K562 (cell line): ENCODE data around the gene CALML3. TPM values are rescaled to one million over a fixed set of nuclear protein-coding genes. Genes with fewer than 3 reads are reported as not detected.

Source experiments
- ATAC-seq: fragments of 200-7000 bp; cut with Tn5 transposase; 3 replicates; pipeline ENCODE4 v1.9.1; 2020; ENCODE audit warnings: moderate library complexity
- BruUV-seq: library from RNA; stranded (reverse); fragments of 400-500 nt; replicated peaks from 2 replicates; lab custom pipeline; 2021; lab: Mats Ljungman, UMichigan
- CTCF ChIA-PET: fragments of 300-600 bp; formaldehyde crosslinking; extraction: SDS; loops from one replicate; lab custom pipeline; 2021; ENCODE audit warnings: low intra/inter-chr PET ratio; lab: Yijun Ruan, JAX
- POLR2A ChIA-PET: fragments of 300-600, 350-650 bp; sonication (Branson Sonifier 250); formaldehyde crosslinking; extraction: SDS; loops from one replicate; lab custom pipeline; 2021; ENCODE audit warnings: antibody characterized with exemption, inconsistent platforms; lab: Yijun Ruan, JAX
- DNase-seq, 4 experiments: peaks; one replicate each; pipeline versions ENCODE4 v3.0.0 to v3.0.0-alpha.2; 2011 to 2018; ENCODE audit warnings: low spot score in 3 of 4, mixed read lengths in 3 of 4; ENCODE audit errors: extremely low read depth in 1 of 4
- FAIRE-seq: peaks from 2 replicates; lab custom pipeline; 2011; peaks lifted over from hg19 to GRCh38; lab: Jason Lieb, UNC
- H2AFZ ChIP-seq: 2 replicates; pipeline ENCODE4 v1.6.0; 2011; ENCODE audit warnings: low read depth, low read length, control low read depth, inconsistent platforms
- H3K27ac ChIP-seq: fragments of 200-600 bp; 3 replicates; pipeline ENCODE4 v1.8.0; 2011; ENCODE audit warnings: low read depth, mild to moderate bottlenecking, control low read depth, inconsistent platforms, low read length, moderate library complexity, mixed read lengths; ENCODE audit errors: extremely low read depth
- H3K27me3 ChIP-seq, 2 experiments: fragments of 300-600 bp in 1 of 2; 2 replicates in 1 of 2; 3 replicates in 1 of 2; pipeline versions ENCODE4 v1.6.0 to v1.8.0; 2011; ENCODE audit warnings: inconsistent platforms in 2 of 2, low read length in 2 of 2, mild to moderate bottlenecking in 1 of 2, mixed read lengths in 1 of 2, moderate library complexity in 1 of 2; ENCODE audit not compliant: control insufficient read depth in 2 of 2, insufficient read depth in 2 of 2
- H3K36me3 ChIP-seq: fragments of 300-600 bp; 3 replicates; pipeline ENCODE4 v1.8.0; 2011; ENCODE audit warnings: mild to moderate bottlenecking, low read length, inconsistent platforms; ENCODE audit not compliant: control insufficient read depth, insufficient read depth
- H3K4me1 ChIP-seq, 2 experiments: fragments of 200-600 bp in 1 of 2; replicated peaks in 1 of 2; 2 replicates in 1 of 2; 3 replicates in 1 of 2; pipeline versions ENCODE4 v1.5.1 to v1.8.0; 2011; ENCODE audit warnings: inconsistent platforms in 2 of 2, low read length in 2 of 2, mild to moderate bottlenecking in 1 of 2, mixed read lengths in 1 of 2, moderate library complexity in 1 of 2; ENCODE audit not compliant: control insufficient read depth in 2 of 2, insufficient read depth in 2 of 2
- H3K4me2 ChIP-seq: 2 replicates; pipeline ENCODE4 v1.6.1; 2011; ENCODE audit warnings: low read length, control low read depth, inconsistent platforms, mixed read lengths; ENCODE audit not compliant: insufficient read depth
- H3K4me3 ChIP-seq: fragments of 200-600 bp; sonication (generic), shearing (Covaris generic); 2 replicates; pipeline ENCODE4 v1.5.1; 2016; ENCODE audit warnings: control low read depth, inconsistent platforms
- H3K79me2 ChIP-seq: fragments of 200-600 bp; 3 replicates; pipeline ENCODE4 v1.8.0; 2011; ENCODE audit warnings: low read length, inconsistent platforms; ENCODE audit not compliant: control insufficient read depth, insufficient read depth
- H3K9ac ChIP-seq, 2 experiments: 2 replicates each; pipeline versions ENCODE4 v1.6.0 to v1.6.1; 2011; ENCODE audit warnings: low read depth in 2 of 2, low read length in 2 of 2, control low read depth in 1 of 2, inconsistent platforms in 1 of 2, mild to moderate bottlenecking in 1 of 2, mixed read lengths in 1 of 2; ENCODE audit not compliant: insufficient read depth in 1 of 2
- H3K9me1 ChIP-seq: one replicate; pipeline ENCODE4 v1.6.0; 2011; ENCODE audit warnings: inconsistent platforms, mild to moderate bottlenecking, low read length, moderate library complexity; ENCODE audit not compliant: control insufficient read depth, insufficient read depth
- H3K9me3 ChIP-seq: replicated peaks from 2 replicates; pipeline ENCODE4 v1.5.1; 2011; ENCODE audit warnings: low read depth, low read length, inconsistent platforms; ENCODE audit not compliant: control insufficient read depth, insufficient read depth
- H4K20me1 ChIP-seq: replicated peaks from 2 replicates; pipeline ENCODE4 v1.6.1; 2011; ENCODE audit warnings: low read length, inconsistent platforms, mixed read lengths; ENCODE audit not compliant: control insufficient read depth, insufficient read depth
- ARID1B ChIP-seq: fragments of 450-650 bp; IDR thresholded peaks from 2 replicates; pipeline ENCODE4 v1.6.1; 2016; ENCODE audit warnings: antibody characterized with exemption, mild to moderate bottlenecking, inconsistent platforms
- BCOR ChIP-seq: fragments of 450-650 bp; IDR thresholded peaks from 2 replicates; pipeline ENCODE4 v1.6.1; 2016
- EP300 ChIP-seq: IDR thresholded peaks from 2 replicates; pipeline ENCODE4 v1.6.1; 2012; ENCODE audit warnings: low read length, improper control_type of control experiment
- FOXJ2 ChIP-seq: fragments of 200-800 bp; sonication (Bioruptor generic); IDR thresholded peaks from 2 replicates; pipeline ENCODE4 v1.6.1; 2016; ENCODE audit warnings: missing genetic modification characterization, missing compliant biosample characterization
- GTF2A2 ChIP-seq: IDR thresholded peaks from 2 replicates; pipeline ENCODE4 v1.6.1; 2016; ENCODE audit warnings: mild to moderate bottlenecking, missing genetic modification characterization, missing compliant biosample characterization
- HMG20A ChIP-seq: fragments of 450-650 bp; formaldehyde crosslinking; conservative IDR thresholded peaks from 2 replicates; pipeline ENCODE4 v1.4.0; 2020; ENCODE audit warnings: mild to moderate bottlenecking, mixed read lengths
- LCOR ChIP-seq: sonication (generic); formaldehyde crosslinking; IDR thresholded peaks from 2 replicates; pipeline ENCODE4 v1.8.0; 2022; ENCODE audit warnings: mild to moderate bottlenecking, missing genetic modification reagents
- MAFG ChIP-seq: fragments of 450-650 bp; conservative IDR thresholded peaks from 2 replicates; pipeline ENCODE4 v1.6.1; 2016; ENCODE audit warnings: missing genetic modification characterization, missing compliant biosample characterization
- RREB1 ChIP-seq: fragments of 250-450 bp; sonication (Bioruptor Pico); IDR thresholded peaks from 2 replicates; pipeline ENCODE4 v1.4.0; 2020
- SMAD1 ChIP-seq: fragments of 150-350 bp; IDR thresholded peaks from 2 replicates; pipeline ENCODE4 v1.6.1; 2014; ENCODE audit warnings: low read length, low read depth; ENCODE audit not compliant: partially characterized antibody
- SP1 ChIP-seq: sonication (generic); formaldehyde crosslinking; IDR thresholded peaks from 2 replicates; pipeline ENCODE4 v1.8.1; 2022; ENCODE audit warnings: mild to moderate bottlenecking, missing genetic modification reagents
- ZNF175 ChIP-seq: fragments of 200-800 bp; sonication (Bioruptor generic); IDR thresholded peaks from 2 replicates; pipeline ENCODE4 v1.6.1; 2016; ENCODE audit warnings: low read depth, mild to moderate bottlenecking, missing genetic modification characterization, missing compliant biosample characterization
- ZNF41 ChIP-seq: fragments of 250-450 bp; sonication (Bioruptor Pico); conservative IDR thresholded peaks from 2 replicates; pipeline ENCODE4 v1.4.0; 2020; ENCODE audit warnings: mild to moderate bottlenecking
- ZNF639 ChIP-seq, 2 experiments: fragments of 200-800 bp in 1 of 2; sonication (Bioruptor generic) in 1 of 2; sonication (generic) in 1 of 2; formaldehyde crosslinking in 1 of 2; IDR thresholded peaks in 1 of 2; conservative IDR thresholded peaks in 1 of 2; 2 replicates each; pipeline versions ENCODE4 v1.5.0 to v1.6.1; 2016 to 2020; ENCODE audit warnings: missing compliant biosample characterization in 1 of 2, missing genetic modification characterization in 1 of 2, missing genetic modification reagents in 1 of 2
- ZNF717 ChIP-seq: fragments of 250-450 bp; sonication (Bioruptor Pico); IDR thresholded peaks from 2 replicates; pipeline ENCODE4 v1.5.0; 2021
- WGBS: fragments of 100-300 bp; shearing (Covaris generic); methylation state at CpG from one replicate; pipeline ENCODE4 v1.1.6; 2016; ENCODE audit warnings: low coverage, mixed read lengths; ENCODE audit not compliant: insufficient coverage; ENCODE audit errors: missing lambda C conversion rate; 5-methylcytosine and 5-hydroxymethylcytosine counted together
- in situ Hi-C: fragments of 300-500 bp; cut with MboI; formaldehyde crosslinking; loops from 4 replicates; pipeline ENCODE4 v1.15.0; 2018; ENCODE audit warnings: inconsistent platforms, mixed read lengths
- intact Hi-C: fragments of 100-400 bp; cut with micrococcal nuclease; formaldehyde crosslinking; loops from 2 replicates; pipeline ENCODE4 v1.14.2; 2022
- polyA plus RNA-seq, 8 experiments: library from polyadenylated mRNA; depleted of rRNA in 4 of 8; stranded (reverse) in 5 of 8; unstranded in 3 of 8; fragments of >200 nt; fragmentation: Nextera tagmentation in 2 of 8; fragmentation: Illumina TruSeq in 1 of 8; extraction: Ambion mirVana in 2 of 8; extraction: Trizol in 1 of 8; gene quantifications; 2 replicates each; pipeline versions ENCODE4 v1.2.1 to v1.2.3, GENCODE V29; 2011 to 2014; ENCODE audit warnings: inconsistent platforms in 1 of 8, missing spikeins in 1 of 8
- total RNA-seq, 7 experiments: library from RNA; depleted of rRNA in 6 of 7; stranded (reverse); fragments of >200 nt in 6 of 7; fragmentation: Illumina TruSeq in 2 of 7; extraction: Trizol in 2 of 7; gene quantifications; 2 replicates each; pipeline versions ENCODE4 v1.2.1 to v1.2.3, GENCODE V29; 2011 to 2021; ENCODE audit warnings: low replicate concordance in 1 of 7

CALML3 gene
- total and polyA plus RNA-seq, 9 of the 15 experiments (the other 6 are each of a cell fraction or from before 2014, with no cell fraction given) = not detected

- ChIA-PET POLR2A (interaction anchor here (1.1 to 1.4 kb wide), 2 partner anchors 8 to 11 kb away, joined by 3 read pairs; no protein-coding TSS in a partner anchor), CTCF (no interaction called here)
- no peak overlapping the region for H3K4me3 ChIP-seq
- H3K9me1 ChIP-seq = no peaks in the 10 kb centered on the region
- no peak overlapping the region for H2AFZ ChIP-seq
- FAIRE-seq (no peak), DNase-seq (no peak), ATAC-seq (no peak)
- H3K9me3 ChIP-seq = no peaks in the 10 kb centered on the region
- no peaks in the 10 kb centered on the region for H3K36me3 ChIP-seq
- H3K4me1 ChIP-seq = peaks cover 0 to 38% of the 10 kb centered on the region in 2 experiments; a peak in 1 of 5 replicates
- H4K20me1 ChIP-seq = no peaks in the 10 kb centered on the region; the same call in 1 of the 2 replicates
- in situ Hi-C loops (no loop called here), intact Hi-C loops (no loop called here)
- no peaks in the 10 kb centered on the region for H3K79me2 ChIP-seq
- no peak overlapping the region for H3K9ac ChIP-seq
- no peak overlapping the region for H3K27ac ChIP-seq
- no peak overlapping the region for H3K4me2 ChIP-seq
- H3K27me3 ChIP-seq = peaks cover 0 to 23% of the 10 kb centered on the region in 2 experiments; a peak in 3 of 5 replicates
- WGBS = 30% methylated on average over 3 of the region's 3 CpGs
- no TSS peak for BruUV-seq
- TF ChIP-seq ZNF41 (CRISPR knock-in tag) = no peak
- no peak for TF ChIP-seq ZNF717 (CRISPR knock-in tag)
- no peak for TF ChIP-seq MAFG (tag)
- TF ChIP-seq ZNF639 (CRISPR knock-in tag; conservative IDR thresholded peaks at IDR 0.05 in 1 of 2, IDR thresholded peaks at IDR 0.05 in 1 of 2) = no peak
- no peak for TF ChIP-seq FOXJ2
- no peak for TF ChIP-seq ZNF175
- TF ChIP-seq GTF2A2 (tag) = no peak
- TF ChIP-seq LCOR (CRISPR knock-in tag) = no peak
- no peak for TF ChIP-seq HMG20A (CRISPR knock-in tag)
- no peak for TF ChIP-seq EP300
- TF ChIP-seq SMAD1 = no peak
- TF ChIP-seq ARID1B = no peak
- no peak for TF ChIP-seq RREB1 (CRISPR knock-in tag)
- TF ChIP-seq BCOR = no peak
- TF ChIP-seq SP1 (CRISPR knock-in tag) = no peak
Observed at GRCh38 chr10:5503477-5503835, 21.3 kb upstream of the CALML3 start.
